Lower lobe of right lung (tissue), 2 donors: ENCODE measurements around the gene LYPD1. TPM values are rescaled to one million over a fixed set of nuclear protein-coding genes. Genes with fewer than 3 reads are reported as not detected.
A peak's percentile ranks its signal among the peaks of the same experiment; 100 is the strongest.

Source experiments
- ATAC-seq, 2 donors: fragments of 200-7000 bp; cut with Tn5 transposase; one replicate each; pipeline ENCODE4 v1.9.1; 2020 to 2022; ENCODE audit warnings: mild to moderate bottlenecking in 2 of 2, moderate library complexity in 2 of 2
- DNase-seq: peaks from one replicate; pipeline ENCODE4 v3.0.0-alpha.2; 2020
- H3K27ac ChIP-seq: fragments of 200-600 bp; one replicate; pipeline ENCODE4 v1.8.0; 2022
- H3K27me3 ChIP-seq: fragments of 200-600 bp; one replicate; pipeline ENCODE4 v1.8.0; 2022; ENCODE audit warnings: low read depth
- H3K36me3 ChIP-seq: fragments of 200-600 bp; one replicate; pipeline ENCODE4 v1.8.0; 2022; ENCODE audit warnings: mild to moderate bottlenecking
- H3K4me1 ChIP-seq: fragments of 200-600 bp; one replicate; pipeline ENCODE4 v1.8.0; 2022
- H3K4me3 ChIP-seq: fragments of 200-600 bp; one replicate; pipeline ENCODE4 v1.8.0; 2022; ENCODE audit warnings: mild to moderate bottlenecking
- H3K9me3 ChIP-seq: fragments of 200-600 bp; one replicate; pipeline ENCODE4 v1.8.0; 2022
- CTCF ChIP-seq: fragments of 200-600 bp; IDR thresholded peaks from one replicate; pipeline ENCODE4 v1.8.0; 2022; ENCODE audit warnings: antibody characterized with exemption, mild to moderate bottlenecking
- intact Hi-C: fragments of 100-400 bp; cut with DNase I; formaldehyde crosslinking; loops from one replicate; pipeline ENCODE4 v1.11.0; 2022
- long read RNA-seq: library from polyadenylated mRNA; unstranded; transcript quantifications from one replicate; pipeline ENCODE4 v2.0.0, GENCODE V29; 2021
- total RNA-seq: library from RNA; stranded (reverse); fragmentation: NEBNext Ultra II Directional; extraction: Animal tissue kit (Norgen Biotek cat#: 25700); gene quantifications from one replicate; pipeline ENCODE4 v1.2.1, GENCODE V29; 2021
- donor health status: DM: no; HTN: yes; CAD: no; lungs with severe emphysema.

LYPD1 gene
- total RNA-seq: 1.5 TPM
- long read RNA-seq: 0 reads

- intact Hi-C loops: no loop called here
- TF ChIP-seq CTCF: no peak
- ATAC-seq (peak; percentile 62 to 64), DNase-seq (no peak)
- Histone ChIP-seq H3K27me3 (peaks cover 50% of the 10 kb centered on the region), H3K27ac (no peak within 1 kb of the TSS), H3K4me1 (peaks cover 28% of the 10 kb centered on the region), H3K4me3 (peak within 1 kb of the TSS; percentile 56), H3K36me3 (no peaks in the 10 kb centered on the region), H3K9me3 (no peaks in the 10 kb centered on the region)
These were observed at the start of gene LYPD1 for GRCh38 chr2:132669908-132670495. Gene LYPD1, minus strand, starts transcription at chr2:132670205. Its CDS starts 273 bp downstream, at chr2:132669932.

- Histone ChIP-seq H3K4me1 (no peaks in the 10 kb centered on the region), H3K9me3 (no peaks in the 10 kb centered on the region), H3K27ac (no peak overlapping the region), H3K36me3 (no peaks in the 10 kb centered on the region), H3K27me3 (no peaks in the 10 kb centered on the region), H3K4me3 (no peak overlapping the region)
- ATAC-seq: no peak
- intact Hi-C loops: no loop called here
- TF ChIP-seq CTCF: no peak
- no peak for DNase-seq
These were observed 49.5 kb upstream of the LYPD1 start for GRCh38 chr2:132719480-132719879.

GRCh38 chr2:132716954-132717353 lies 46.9 kb upstream of the LYPD1 start:
- no peak for DNase-seq
- no peaks in the 10 kb centered on the region for H3K27me3 ChIP-seq
- intact Hi-C loops: no loop called here
- H3K27ac ChIP-seq: no peak overlapping the region
- H3K4me1 ChIP-seq: no peaks in the 10 kb centered on the region
- no peaks in the 10 kb centered on the region for H3K36me3 ChIP-seq
- ATAC-seq: no peak
- H3K9me3 ChIP-seq: no peaks in the 10 kb centered on the region
- H3K4me3 ChIP-seq: no peak overlapping the region
- TF ChIP-seq CTCF: no peak

GRCh38 chr2:132715386-132716351 lies 45.7 kb upstream of the LYPD1 start:
- no peak overlapping the region for H3K4me3 ChIP-seq
- H3K27me3 ChIP-seq: no peaks in the 10 kb centered on the region
- intact Hi-C loops: no loop called here
- ATAC-seq: no peak
- no peak overlapping the region for H3K27ac ChIP-seq
- no peak for TF ChIP-seq CTCF
- DNase-seq: no peak
- H3K36me3 ChIP-seq: no peaks in the 10 kb centered on the region
- H3K4me1 ChIP-seq: no peaks in the 10 kb centered on the region
- H3K9me3 ChIP-seq: no peaks in the 10 kb centered on the region

- TF ChIP-seq CTCF: no peak
- ATAC-seq: no peak
- no peak for DNase-seq
- Histone ChIP-seq H3K36me3 (no peaks in the 10 kb centered on the region), H3K4me3 (no peak overlapping the region), H3K27me3 (no peaks in the 10 kb centered on the region), H3K4me1 (no peaks in the 10 kb centered on the region), H3K9me3 (no peaks in the 10 kb centered on the region), H3K27ac (no peak overlapping the region)
- intact Hi-C loops: no loop called here
These were observed 33.4 kb upstream of the LYPD1 start for GRCh38 chr2:132703396-132703795.
